ENCODE data around the gene CENPT. TPM values are rescaled to one million over a fixed set of nuclear protein-coding genes. Genes with fewer than 3 reads are reported as not detected.
"Not testable (repeated sequence)": the region's sequence is repeated elsewhere in the genome, so short reads cannot be mapped to it uniquely, and the experiment has no call there.

Gene CENPT
- total RNA-seq, 1 donor from 2014 or later: 29.9 TPM

- Histone ChIP-seq H3K4me1 (peaks cover 8% of the 10 kb centered on the region), H3K9me3 (no peaks in the 10 kb centered on the region), H3K36me3 (peaks cover 69% of the 10 kb centered on the region), H3K27me3 (ENCODE audit: low read depth) (no peaks in the 10 kb centered on the region), H3K4me3 (no peak overlapping the region), H3K27ac (no peak overlapping the region)
- TF ChIP-seq, protein P1, sequence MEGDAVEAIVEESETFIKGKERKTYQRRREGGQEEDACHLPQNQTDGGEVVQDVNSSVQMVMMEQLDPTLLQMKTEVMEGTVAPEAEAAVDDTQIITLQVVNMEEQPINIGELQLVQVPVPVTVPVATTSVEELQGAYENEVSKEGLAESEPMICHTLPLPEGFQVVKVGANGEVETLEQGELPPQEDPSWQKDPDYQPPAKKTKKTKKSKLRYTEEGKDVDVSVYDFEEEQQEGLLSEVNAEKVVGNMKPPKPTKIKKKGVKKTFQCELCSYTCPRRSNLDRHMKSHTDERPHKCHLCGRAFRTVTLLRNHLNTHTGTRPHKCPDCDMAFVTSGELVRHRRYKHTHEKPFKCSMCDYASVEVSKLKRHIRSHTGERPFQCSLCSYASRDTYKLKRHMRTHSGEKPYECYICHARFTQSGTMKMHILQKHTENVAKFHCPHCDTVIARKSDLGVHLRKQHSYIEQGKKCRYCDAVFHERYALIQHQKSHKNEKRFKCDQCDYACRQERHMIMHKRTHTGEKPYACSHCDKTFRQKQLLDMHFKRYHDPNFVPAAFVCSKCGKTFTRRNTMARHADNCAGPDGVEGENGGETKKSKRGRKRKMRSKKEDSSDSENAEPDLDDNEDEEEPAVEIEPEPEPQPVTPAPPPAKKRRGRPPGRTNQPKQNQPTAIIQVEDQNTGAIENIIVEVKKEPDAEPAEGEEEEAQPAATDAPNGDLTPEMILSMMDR (IDR thresholded peaks at IDR 0.05): no peak
- ATAC-seq (no peak), DNase-seq (no peak)
- intact Hi-C loops (cut with DNase I): no loop called here
Measured at GRCh38 chr16:67868290-67868689, 20.8 kb upstream of the CENPT start.

DNA sequence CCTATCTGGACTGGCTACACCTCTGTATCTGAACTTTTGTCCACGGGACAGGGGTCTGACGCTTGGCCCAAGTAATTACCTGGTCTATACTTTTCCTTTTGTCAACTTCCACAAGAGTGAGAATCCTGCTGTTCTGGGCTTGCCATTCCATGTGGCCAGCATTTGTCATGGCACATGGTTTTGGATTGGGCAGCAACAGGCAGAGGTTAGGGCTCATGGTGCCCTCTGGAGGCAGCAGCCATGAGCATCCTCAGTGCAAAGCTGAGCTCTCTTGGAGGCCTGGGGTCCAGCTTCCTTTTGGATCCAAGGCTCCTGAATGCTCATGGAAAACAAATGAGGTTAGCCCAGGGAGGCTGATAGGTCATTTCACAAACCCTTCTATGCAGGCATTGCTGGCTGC is 17.8 kb upstream of the CENPT start:
- TF ChIP-seq, protein P1 (IDR thresholded peaks at IDR 0.05): peak; percentile 41
- intact Hi-C loops (cut with DNase I): no loop called here
- peak; percentile 40 to 45 for ATAC-seq
- no peak overlapping the region for H3K27ac ChIP-seq
- H3K4me1 ChIP-seq: peaks cover 23% of the 10 kb centered on the region
- no peak overlapping the region for H3K4me3 ChIP-seq
- peaks cover 63% of the 10 kb centered on the region for H3K36me3 ChIP-seq
- H3K9me3 ChIP-seq: no peaks in the 10 kb centered on the region
- DNase-seq: no peak
- no peaks in the 10 kb centered on the region for H3K27me3 ChIP-seq (ENCODE audit: low read depth)

DNA sequence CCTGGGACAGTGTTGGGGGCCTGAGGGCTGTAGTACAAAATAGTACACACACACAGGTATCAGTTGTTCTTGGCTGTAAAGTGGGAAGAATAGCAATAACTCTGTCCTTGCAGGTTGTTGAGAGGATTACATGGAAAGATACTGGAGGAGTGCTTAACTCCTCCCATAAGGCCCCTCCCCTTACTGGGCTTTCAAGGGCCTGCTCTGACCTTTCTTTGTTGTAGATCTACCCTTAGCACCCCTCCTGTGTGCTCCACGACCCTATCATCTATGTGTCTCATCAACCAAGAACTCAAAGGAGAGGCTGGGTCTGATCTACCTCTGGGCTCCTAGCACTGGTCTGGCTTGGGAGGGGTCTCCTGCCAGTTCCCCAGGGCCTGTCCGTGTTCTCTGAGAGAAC is 17.1 kb upstream of the CENPT start:
- Histone ChIP-seq H3K4me1 (peaks cover 26% of the 10 kb centered on the region), H3K36me3 (peaks cover 60% of the 10 kb centered on the region), H3K27me3 (ENCODE audit: low read depth) (no peaks in the 10 kb centered on the region), H3K9me3 (no peaks in the 10 kb centered on the region), H3K4me3 (no peak overlapping the region), H3K27ac (no peak overlapping the region)
- intact Hi-C loops (cut with DNase I): no loop called here
- TF ChIP-seq, protein P1 (IDR thresholded peaks at IDR 0.05): no peak
- no peak for DNase-seq
- no peak for ATAC-seq

DNA sequence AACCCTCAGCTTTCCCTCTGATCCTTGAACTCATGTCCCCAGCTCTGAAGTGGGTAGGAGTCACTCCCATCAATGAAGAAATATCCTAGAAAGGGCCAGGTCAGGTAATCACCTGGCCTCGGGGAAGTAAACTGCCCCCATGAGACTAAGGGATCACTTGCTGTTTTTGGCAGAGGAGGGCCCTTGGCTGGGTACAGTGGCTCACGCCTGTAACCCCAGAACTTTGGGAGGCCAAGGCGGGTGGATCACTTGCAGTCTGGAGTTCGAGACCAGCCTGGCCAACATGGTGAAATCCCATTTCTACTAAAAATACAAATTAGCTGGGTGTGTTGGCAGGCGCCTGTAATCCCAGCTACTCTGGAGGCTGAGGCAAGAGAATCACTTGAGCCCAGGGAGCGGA is 16.6 kb upstream of the CENPT start:
- Histone ChIP-seq H3K36me3 (peaks cover 55% of the 10 kb centered on the region), H3K4me1 (peaks cover 27% of the 10 kb centered on the region)
- H3K27ac ChIP-seq; H3K27me3 ChIP-seq (ENCODE audit: low read depth); DNase-seq; H3K4me3 ChIP-seq; ATAC-seq; intact Hi-C loops (cut with DNase I); H3K9me3 ChIP-seq: not testable (repeated sequence)

DNA sequence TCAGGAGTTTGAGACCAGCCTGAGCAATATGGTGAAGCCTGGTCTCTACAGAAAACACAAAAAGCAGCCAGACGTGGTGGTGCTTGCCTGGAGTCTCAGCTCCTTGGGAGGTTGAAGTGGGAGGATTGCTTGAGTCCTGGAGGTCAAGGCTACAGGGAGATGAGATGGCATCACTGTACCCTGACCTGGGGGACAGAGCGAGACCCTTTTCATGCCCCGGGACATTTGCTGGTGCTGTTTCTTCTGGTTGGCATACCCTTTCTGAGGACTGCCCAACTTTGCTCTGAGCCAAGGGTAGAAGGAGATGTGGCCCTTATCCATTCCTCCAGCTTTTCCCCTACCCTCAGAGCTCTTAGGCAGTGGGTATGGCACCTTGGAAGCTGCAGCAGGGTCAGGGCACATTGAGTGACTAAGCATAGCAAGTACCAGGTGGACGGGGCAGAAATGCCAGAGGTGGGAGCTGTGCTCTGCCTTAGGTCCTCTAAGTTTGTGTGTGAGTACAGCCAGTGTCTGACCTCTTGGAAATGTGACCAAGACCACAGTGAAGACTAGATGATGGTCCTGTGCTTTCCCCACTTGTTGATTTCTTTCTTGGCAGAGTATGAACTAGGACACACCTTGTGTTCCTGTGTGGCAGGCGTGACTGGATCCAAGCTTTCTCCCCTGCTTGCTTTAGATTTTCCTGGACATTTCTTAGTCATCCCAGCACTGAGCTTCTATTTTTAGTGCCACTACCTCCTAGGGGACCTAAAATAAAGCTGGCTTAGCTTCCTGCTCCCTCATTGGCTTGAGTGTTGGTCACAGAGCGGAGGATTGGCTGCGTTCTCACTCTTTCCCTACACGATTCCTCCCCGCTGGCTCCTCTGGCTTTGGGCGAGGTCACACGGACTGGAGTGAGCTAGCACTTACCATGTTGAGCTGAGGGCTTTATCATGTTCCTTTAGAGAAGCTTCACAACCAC is 15.4 kb upstream of the CENPT start:
- no peak overlapping the region for H3K27ac ChIP-seq
- H3K4me3 ChIP-seq: no peak overlapping the region
- H3K9me3 ChIP-seq: no peaks in the 10 kb centered on the region
- DNase-seq: no peak
- TF ChIP-seq, protein P1 (IDR thresholded peaks at IDR 0.05): no peak
- intact Hi-C loops (cut with DNase I): no loop called here
- peaks cover 39% of the 10 kb centered on the region for H3K4me1 ChIP-seq
- H3K36me3 ChIP-seq: peaks cover 43% of the 10 kb centered on the region
- peak; percentile 11 to 44 for ATAC-seq
- H3K27me3 ChIP-seq (ENCODE audit: low read depth): no peaks in the 10 kb centered on the region

DNA sequence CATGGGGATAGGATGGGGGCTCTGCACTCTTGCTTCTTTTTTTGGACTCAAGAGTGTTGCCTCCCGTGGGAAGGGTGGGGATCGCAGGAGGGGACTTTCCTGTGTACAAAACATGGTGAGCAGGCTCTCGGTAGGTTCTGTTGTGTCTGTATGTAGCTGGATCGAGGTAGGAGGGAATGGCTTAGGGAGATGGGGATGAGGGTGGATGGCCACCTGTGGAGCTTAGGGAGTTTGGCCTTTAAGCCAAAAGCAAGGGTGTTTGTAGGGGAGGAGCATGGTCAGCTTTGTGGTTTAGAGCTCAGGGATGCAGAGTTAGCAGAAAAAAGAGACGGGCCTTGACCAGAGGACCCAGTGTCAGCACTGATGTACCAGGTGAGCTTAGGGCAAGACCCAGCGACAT is 14.4 kb upstream of the CENPT start:
- DNase-seq (no peak), ATAC-seq (no peak)
- intact Hi-C loops (cut with DNase I): no loop called here
- Histone ChIP-seq H3K4me3 (no peak overlapping the region), H3K36me3 (peaks cover 33% of the 10 kb centered on the region), H3K27me3 (ENCODE audit: low read depth) (no peaks in the 10 kb centered on the region), H3K9me3 (no peaks in the 10 kb centered on the region), H3K4me1 (peaks cover 49% of the 10 kb centered on the region), H3K27ac (no peak overlapping the region)
- TF ChIP-seq, protein P1 (IDR thresholded peaks at IDR 0.05): no peak
